Brain microvascular endothelial cell (primary cell): Measurements from ENCODE around the gene ADCY3.
"Not testable (repeated sequence)": the region's sequence is repeated elsewhere in the genome, so short reads cannot be mapped to it uniquely, and the experiment has no call there.

Source experiments
- DNase-seq: peaks from one replicate; pipeline ENCODE4 v3.0.0-alpha.2; 2020
- H3K27ac ChIP-seq: fragments of 250-450 bp; sonication (Bioruptor Pico); 2 replicates; pipeline ENCODE4 v1.5.1; 2020; ENCODE audit warnings: mild to moderate bottlenecking, moderate library complexity
- H3K27me3 ChIP-seq: fragments of 250-450 bp; sonication (Bioruptor Pico); replicated peaks from 2 replicates; pipeline ENCODE4 v1.5.1; 2020; ENCODE audit warnings: mild to moderate bottlenecking
- H3K36me3 ChIP-seq: fragments of 250-450 bp; sonication (Bioruptor Pico); replicated peaks from 2 replicates; pipeline ENCODE4 v1.5.1; 2020; ENCODE audit warnings: mild to moderate bottlenecking
- H3K4me3 ChIP-seq: 2 replicates; pipeline ENCODE4 v1.5.1; 2011; ENCODE audit warnings: low read depth, mild to moderate bottlenecking, control low read depth, low read length, moderate library complexity
- CTCF ChIP-seq: IDR thresholded peaks from 2 replicates; pipeline ENCODE4 v1.5.1; 2011; ENCODE audit warnings: low read depth, mild to moderate bottlenecking, moderate library complexity, low read length, control low read depth, inconsistent platforms; ENCODE audit errors: missing control alignments
- in situ Hi-C: cut with HindIII; loops from 2 replicates; pipeline ENCODE4 v1.10.0; 2017; ENCODE audit warnings: low sequenced_read_pairs, low pct_ligation_motif_present

The ADCY3 gene

GRCh38 chr2:24837996-24838513 is 82.0 kb downstream of the ADCY3 start:
- DNase-seq = no peak
- TF ChIP-seq CTCF = no peak
- Histone ChIP-seq H3K27ac (no peak overlapping the region), H3K27me3 (no peaks in the 10 kb centered on the region), H3K4me3 (no peak overlapping the region), H3K36me3 (no peaks in the 10 kb centered on the region)
- in situ Hi-C loops = no loop called here

DNA sequence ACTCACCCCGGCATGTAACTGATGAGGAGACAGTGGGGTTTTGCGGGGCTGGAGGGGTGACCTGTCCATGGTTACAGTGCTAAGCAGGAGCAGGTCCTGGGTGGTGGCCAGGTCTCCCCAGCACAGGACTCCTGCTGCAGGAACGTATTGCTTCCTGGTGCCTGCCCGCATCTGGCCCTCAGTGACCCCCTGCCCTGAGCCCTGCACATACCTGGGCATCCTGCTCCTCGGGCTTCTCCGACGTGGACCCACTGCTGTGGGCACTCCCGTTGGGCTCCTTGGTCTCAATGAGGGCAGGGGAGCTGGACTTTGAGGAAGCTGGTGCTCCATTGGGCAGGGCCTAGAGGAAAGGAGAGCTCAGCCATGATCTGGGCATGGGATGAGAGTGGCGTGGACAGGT is 83.3 kb downstream of the ADCY3 start:
- Histone ChIP-seq H3K36me3 (no peaks in the 10 kb centered on the region), H3K27ac (no peak overlapping the region)
- in situ Hi-C loops = no loop called here

GRCh38 chr2:24836206-24836605 is 83.8 kb downstream of the ADCY3 start:
- Histone ChIP-seq H3K27ac (no peak overlapping the region), H3K36me3 (no peaks in the 10 kb centered on the region), H3K4me3 (no peak overlapping the region), H3K27me3 (no peaks in the 10 kb centered on the region)
- no peak for DNase-seq
- in situ Hi-C loops = no loop called here
- TF ChIP-seq CTCF = no peak

More for the DNA sequence above, 83.3 kb downstream of the ADCY3 start:
- DNase-seq = no peak
- no peaks in the 10 kb centered on the region for H3K27me3 ChIP-seq
- H3K4me3 ChIP-seq = no peak overlapping the region
- no peak for TF ChIP-seq CTCF

DNA sequence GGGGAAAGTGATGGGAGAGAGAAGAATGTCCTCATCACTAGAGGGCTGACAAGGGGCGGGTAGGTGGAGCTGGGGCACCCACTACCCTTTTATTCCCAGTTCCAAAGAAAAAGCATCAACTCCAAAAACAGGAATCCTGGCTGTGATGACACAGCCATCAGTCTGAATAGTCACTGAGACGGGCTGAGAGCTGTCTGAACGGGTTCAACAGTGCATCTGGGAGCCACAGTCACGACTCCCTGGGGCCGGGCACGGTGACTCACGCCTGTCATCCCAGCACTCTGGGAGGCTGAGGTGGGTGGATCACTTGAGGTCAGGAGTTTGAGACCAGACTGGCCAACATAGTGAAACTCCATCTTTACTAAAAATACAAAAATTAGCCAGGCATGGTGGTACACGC is 84.6 kb downstream of the ADCY3 start:
- H3K4me3 ChIP-seq, H3K27me3 ChIP-seq, H3K36me3 ChIP-seq, in situ Hi-C loops, H3K27ac ChIP-seq: not testable (repeated sequence)
- DNase-seq = peak; percentile 75

- TF ChIP-seq CTCF = no peak
- Histone ChIP-seq H3K36me3 (no peaks in the 10 kb centered on the region), H3K27me3 (no peaks in the 10 kb centered on the region), H3K27ac (no peak overlapping the region), H3K4me3 (no peak overlapping the region)
- in situ Hi-C loops = no loop called here
- no peak for DNase-seq
Observed at GRCh38 chr2:24834733-24835395, 85.2 kb downstream of the ADCY3 start.

DNA sequence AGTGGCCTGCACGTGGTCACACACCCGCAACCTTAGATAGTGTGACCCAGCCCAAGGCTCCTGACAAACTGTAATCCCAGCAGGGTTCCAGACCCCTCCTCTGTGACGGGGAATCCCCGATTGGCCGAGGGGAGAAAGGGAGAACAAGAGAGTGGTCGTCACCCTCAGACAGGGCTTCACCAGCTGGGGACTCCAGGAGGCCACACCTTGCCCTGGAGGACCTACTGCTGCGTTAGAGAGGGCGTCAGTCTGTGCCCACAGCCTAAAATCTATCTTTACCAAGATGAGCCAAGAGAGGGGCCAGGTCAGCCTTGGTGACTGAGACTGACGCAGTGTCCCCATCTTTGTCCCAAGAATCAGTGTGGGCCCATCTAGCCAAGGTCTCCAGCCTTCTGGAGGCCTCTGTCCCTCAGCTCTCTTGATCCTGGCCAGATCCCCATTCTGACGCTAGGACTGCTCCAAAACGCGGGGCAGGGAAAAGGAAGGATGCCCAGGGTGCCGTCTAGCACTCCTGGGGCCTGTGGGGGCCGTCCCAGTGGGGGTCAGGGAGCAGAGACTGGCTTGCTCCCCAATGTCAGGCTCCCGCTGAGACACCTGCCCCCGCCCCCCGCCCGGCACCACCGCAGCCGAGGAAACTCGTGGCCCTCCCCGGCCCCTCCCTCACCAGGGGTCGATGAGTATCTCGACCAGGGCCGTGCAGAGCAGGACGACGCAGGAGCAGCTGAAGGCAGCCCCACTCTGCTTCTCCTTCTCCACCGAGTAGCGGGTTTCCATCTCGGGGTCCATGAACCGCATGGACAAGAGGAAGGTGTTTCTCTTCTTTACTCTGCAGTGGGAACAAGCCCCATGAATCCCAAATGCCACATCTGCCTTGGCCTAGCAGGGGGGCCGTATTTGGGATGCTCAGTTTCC is 86.0 kb downstream of the ADCY3 start:
- in situ Hi-C loops = no loop called here
- DNase-seq = no peak
- no peak for TF ChIP-seq CTCF
- H3K27ac ChIP-seq = no peak overlapping the region
- no peaks in the 10 kb centered on the region for H3K27me3 ChIP-seq
- no peak overlapping the region for H3K4me3 ChIP-seq
- no peaks in the 10 kb centered on the region for H3K36me3 ChIP-seq
